Renal cortex interstitium (tissue), 15 donors: Measurements from ENCODE around the gene PROCR. TPM values are rescaled to one million over a fixed set of nuclear protein-coding genes. Genes with fewer than 3 reads are reported as not detected.
"Not testable (repeated sequence)": the region's sequence is repeated elsewhere in the genome, so short reads cannot be mapped to it uniquely, and the experiment has no call there.

Experiments used
- DNase-seq, 11 donors: peaks; one replicate each; pipeline ENCODE4 v3.0.0-alpha.2; 2013; ENCODE audit warnings: low read depth in 9 of 11, low spot score in 4 of 11; ENCODE audit errors: extremely low read depth in 1 of 11
- long read RNA-seq, 16 experiments: transcript quantifications; one replicate each; lab custom pipeline, GENCODE V29; 2026
- polyA plus RNA-seq, 3 donors: library from polyadenylated mRNA; unstranded; fragments of 120-200 nt; gene quantifications; one replicate each; pipeline ENCODE4 v1.2.1, GENCODE V29; 2013; ENCODE audit not compliant: insufficient read length in 3 of 3

PROCR gene
- 10 to 100 TPM in 1 of 3 donors, 1 to 10 TPM in 2; 6.5 to 10.8 (median 7.6) TPM for polyA plus RNA-seq
- long read RNA-seq, donor 1, partial matches to known transcripts = 64 of 66 reads
- long read RNA-seq, donor 1, other reads (novel, unspliced or antisense) = 0 of 66 reads
- long read RNA-seq, donor 2, partial matches to known transcripts = 0 of 2 reads
- long read RNA-seq, donor 2, other reads (novel, unspliced or antisense) = 0 of 2 reads
- long read RNA-seq, donor 3, partial matches to known transcripts = 0 of 4 reads
- long read RNA-seq, donor 3, other reads (novel, unspliced or antisense) = 0 of 4 reads
- long read RNA-seq, donor 4, partial matches to known transcripts = 143 of 373 reads
- long read RNA-seq, donor 4, other reads (novel, unspliced or antisense) = 228 of 373 reads
- long read RNA-seq, donor 5, transcript PROCR-201 (4 exons, 1,348 nt) = major isoform, 10 of 10 reads
- long read RNA-seq, donor 5, partial matches to known transcripts = 0 of 10 reads
- long read RNA-seq, donor 5, other reads (novel, unspliced or antisense) = 0 of 10 reads
- long read RNA-seq, donor 6, partial matches to known transcripts = 0 of 3 reads
- long read RNA-seq, donor 6, other reads (novel, unspliced or antisense) = 0 of 3 reads
- long read RNA-seq, donor 7, partial matches to known transcripts = 0 of 2 reads
- long read RNA-seq, donor 7, other reads (novel, unspliced or antisense) = 0 of 2 reads
- long read RNA-seq, donor 8, transcript PROCR-201 (4 exons, 1,348 nt) = major isoform, 9 of 14 reads
- long read RNA-seq, donor 8, partial matches to known transcripts = 5 of 14 reads
- long read RNA-seq, donor 8, other reads (novel, unspliced or antisense) = 0 of 14 reads
- long read RNA-seq, donor 9, partial matches to known transcripts = 0 of 2 reads
- long read RNA-seq, donor 9, other reads (novel, unspliced or antisense) = 0 of 2 reads
- long read RNA-seq, donor 10, partial matches to known transcripts = 231 of 349 reads
- long read RNA-seq, donor 10, other reads (novel, unspliced or antisense) = 116 of 349 reads
- long read RNA-seq, donor 11, partial matches to known transcripts = 0 of 2 reads
- long read RNA-seq, donor 11, other reads (novel, unspliced or antisense) = 0 of 2 reads
- long read RNA-seq, donor 12, partial matches to known transcripts = 85 of 86 reads
- long read RNA-seq, donor 12, other reads (novel, unspliced or antisense) = 0 of 86 reads
- long read RNA-seq, donor 13, transcript PROCR-201 (4 exons, 1,348 nt) = major isoform, 8 of 8 reads
- long read RNA-seq, donor 13, partial matches to known transcripts = 0 of 8 reads
- long read RNA-seq, donor 13, other reads (novel, unspliced or antisense) = 0 of 8 reads
- long read RNA-seq, donor 14, transcript PROCR-201 (4 exons, 1,348 nt) = major isoform, 6 of 6 reads
- long read RNA-seq, donor 14, partial matches to known transcripts = 0 of 6 reads
- long read RNA-seq, donor 14, other reads (novel, unspliced or antisense) = 0 of 6 reads
- long read RNA-seq, donor 15, partial matches to known transcripts = 0 of 2 reads
- long read RNA-seq, donor 15, other reads (novel, unspliced or antisense) = 0 of 2 reads
- long read RNA-seq, donor 16, transcript PROCR-201 (4 exons, 1,348 nt) = major isoform, 14 of 14 reads
- long read RNA-seq, donor 16, partial matches to known transcripts = 0 of 14 reads
- long read RNA-seq, donor 16, other reads (novel, unspliced or antisense) = 0 of 14 reads

DNA sequence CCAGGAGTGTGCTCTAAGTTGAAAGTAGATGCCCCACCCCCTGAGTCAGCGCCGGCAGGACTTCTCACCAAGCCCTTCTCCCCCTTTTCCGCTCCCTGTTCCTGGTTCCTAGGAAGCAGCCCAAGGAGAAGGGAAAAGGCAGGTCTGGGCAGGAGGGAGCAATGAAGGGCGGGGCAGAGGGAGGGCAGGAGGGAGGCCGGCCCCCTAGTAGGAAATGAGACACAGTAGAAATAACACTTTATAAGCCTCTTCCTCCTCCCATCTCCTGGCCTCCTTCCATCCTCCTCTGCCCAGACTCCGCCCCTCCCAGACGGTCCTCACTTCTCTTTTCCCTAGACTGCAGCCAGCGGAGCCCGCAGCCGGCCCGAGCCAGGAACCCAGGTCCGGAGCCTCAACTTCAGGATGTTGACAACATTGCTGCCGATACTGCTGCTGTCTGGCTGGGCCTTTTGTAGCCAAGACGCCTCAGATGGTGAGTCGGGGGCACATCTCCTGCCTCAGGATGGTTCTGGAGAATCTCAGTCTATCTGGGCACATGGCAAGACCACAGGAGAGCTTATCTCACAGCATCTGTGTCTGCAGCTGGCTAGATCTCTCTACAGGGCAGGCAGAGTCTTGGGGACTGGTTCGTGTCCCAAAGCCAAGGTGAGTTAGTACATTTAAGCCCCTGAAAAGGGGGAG, at the start of gene PROCR:
Gene PROCR, plus strand, starts transcription at position 320 of the 681 bp plus-strand sequence. Its CDS starts 83 bp downstream, at position 403.
- DNase-seq = peak in 7 of 11 donors; percentile 21 to 53 (median 31)

DNA sequence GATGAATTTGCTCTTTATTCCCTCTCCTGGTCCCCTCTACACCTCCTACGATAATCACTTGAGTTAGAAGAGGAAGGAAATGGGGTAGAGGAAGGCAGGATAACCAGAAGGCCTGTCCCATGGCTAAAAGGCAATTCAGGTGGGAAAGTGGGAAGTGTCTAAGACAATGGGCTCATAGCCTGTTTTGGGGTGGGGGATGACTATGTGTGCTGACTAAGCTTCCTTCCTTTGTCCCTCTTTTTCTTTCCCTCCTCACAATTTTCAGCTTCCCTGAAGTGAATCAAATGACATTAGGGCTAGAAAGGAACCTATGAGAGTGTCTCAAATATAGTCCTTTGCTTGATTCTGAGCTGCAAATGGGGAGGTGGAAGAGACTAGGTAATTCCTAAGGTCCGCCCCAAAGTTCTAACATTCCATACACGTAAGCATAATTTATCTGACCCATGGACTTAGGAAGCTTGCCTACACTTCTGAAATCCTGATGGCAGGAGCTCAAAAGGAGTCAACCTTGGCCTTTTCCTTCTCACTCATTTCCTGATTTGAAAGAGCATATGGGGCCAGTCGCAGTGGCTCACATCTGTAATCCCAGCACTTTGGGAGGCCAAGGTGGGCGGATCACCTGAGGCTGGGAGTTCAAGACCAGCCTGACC, 49.0 kb upstream of the PROCR start:
- no peak for DNase-seq

DNA sequence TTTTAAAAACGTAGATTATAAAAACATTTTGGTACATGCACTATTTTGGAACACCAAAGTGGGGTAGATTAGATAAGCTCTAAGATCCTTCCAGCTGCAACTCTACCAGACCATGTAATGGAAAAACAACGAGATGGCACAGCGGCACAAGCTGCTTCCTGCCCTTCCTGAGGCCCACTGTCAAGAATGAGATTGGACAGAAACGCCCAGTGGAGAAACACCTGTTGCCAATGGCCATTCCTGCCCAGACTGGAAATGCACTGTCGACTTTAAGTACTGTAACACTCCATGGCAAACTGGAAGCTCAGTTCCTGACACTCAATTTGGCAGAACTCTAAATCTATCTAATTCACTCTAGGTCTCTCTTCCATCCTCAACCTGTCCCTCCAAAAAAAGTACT, 46.1 kb upstream of the PROCR start:
- no peak for DNase-seq

DNA sequence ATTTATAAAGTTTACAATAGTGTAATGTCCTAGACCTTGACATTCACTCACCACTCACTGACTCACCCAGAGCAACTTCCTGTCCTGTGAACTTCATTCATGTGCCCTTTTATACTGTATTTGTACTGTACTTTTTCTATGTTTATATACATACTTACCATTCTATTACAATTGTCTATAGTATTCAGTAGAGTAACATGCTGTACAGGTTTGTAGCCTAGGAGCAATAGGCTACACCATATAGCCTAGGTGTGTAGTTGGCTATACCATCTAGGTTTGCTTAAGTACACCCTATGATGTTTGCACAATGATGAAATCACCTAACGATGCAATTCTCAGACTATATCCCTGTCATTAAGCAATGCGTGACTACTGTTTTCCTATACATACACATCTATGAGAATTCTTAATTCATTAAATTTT, 42.2 kb upstream of the PROCR start:
- no peak for DNase-seq

DNA sequence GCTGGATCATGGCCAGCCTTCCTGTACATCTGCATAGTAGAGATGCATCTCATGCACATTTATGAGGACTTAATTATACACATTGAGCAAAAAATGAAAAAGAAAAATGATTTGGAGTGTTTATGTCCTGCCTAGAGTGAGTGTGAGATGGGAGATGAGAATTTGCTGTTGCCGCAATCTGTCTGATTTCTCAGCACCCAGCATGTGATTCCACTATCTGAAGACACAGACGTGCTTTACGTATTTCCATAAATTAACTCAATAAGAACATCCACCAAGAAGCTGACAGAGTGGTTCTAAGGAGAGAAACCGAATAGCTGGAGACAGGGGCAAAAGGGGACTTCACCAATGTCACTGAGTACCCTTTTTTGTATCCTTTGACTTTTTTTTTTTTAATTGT, 39.9 kb upstream of the PROCR start:
- no peak for DNase-seq

DNA sequence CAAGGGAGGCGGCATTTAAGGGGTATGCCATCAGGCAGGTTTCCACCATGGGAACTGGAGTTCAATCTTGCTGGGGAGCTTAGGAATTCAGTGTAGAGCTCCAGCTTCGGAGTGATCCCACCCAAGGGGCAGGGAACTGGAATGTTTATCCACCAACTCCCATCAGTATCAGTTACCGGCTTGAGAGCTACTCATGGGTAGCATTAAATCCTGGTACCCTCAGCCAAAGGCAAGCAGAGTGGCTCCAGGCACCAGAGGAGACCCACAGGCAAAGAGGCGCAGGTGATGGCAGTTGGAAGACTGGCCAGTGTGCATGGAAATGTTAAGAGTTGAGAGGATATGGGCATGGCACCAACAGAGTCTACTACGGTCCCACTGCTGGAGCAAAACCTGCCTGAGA, 38.8 kb upstream of the PROCR start:
- no peak for DNase-seq

DNA sequence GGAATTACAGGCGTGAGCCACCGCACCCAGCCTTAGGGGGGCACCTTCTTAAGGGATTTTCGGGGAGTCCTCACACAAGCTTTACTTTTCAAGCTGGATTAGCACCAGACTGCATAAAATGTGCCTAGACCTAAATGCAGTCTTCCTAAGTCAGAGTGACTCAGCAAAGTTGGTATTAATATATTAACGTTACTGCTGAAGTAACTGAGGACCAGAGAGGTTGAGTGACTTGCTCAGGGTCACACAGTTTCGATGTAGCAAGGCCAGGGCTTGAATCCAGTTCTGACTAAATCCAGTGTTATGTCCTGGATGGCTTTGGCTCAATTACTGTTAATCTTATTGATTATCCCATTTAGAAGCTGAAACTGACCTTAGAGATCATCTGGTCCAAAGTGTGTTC, 38.1 kb upstream of the PROCR start:
- no peak for DNase-seq

DNA sequence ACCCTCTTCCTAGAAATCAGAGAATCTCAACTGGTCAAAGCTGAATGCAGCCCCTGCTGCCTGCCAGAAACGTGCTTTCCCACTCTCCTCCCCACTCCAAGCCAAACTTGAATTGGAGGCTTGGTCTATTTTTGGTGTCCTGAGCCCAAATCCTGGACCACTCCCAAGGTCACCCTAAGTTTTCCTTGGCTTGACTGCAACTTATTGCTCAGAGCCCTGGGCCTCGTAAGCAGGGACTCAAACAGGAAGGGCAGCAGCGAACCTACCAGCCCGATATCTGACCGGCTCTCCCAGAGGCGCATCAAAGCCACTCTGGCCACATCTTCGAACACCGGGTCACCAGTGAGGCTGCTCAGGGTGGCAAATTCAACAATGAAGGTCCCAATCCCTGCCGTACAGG, 37.4 kb upstream of the PROCR start:
- no peak for DNase-seq

DNA sequence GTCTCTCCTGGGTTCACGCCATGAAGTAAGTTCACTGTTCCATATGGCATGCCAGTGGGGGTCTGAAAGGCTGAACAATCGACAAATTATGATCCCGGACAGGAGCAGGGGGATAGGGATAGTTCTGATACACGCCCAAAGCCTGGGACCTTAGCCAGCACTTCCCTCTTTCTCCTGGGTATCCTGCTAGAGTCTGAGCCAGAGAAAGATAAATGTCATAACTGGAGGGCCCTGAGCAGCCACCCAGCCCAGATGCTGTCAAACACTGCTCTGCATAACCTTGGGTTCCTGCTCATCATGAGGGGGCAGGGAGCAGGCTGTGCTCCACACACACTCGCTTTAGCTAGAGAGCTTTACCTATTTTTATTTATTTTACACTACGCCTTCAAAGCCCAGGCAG, 37.0 kb upstream of the PROCR start:
- DNase-seq = no peak

DNA sequence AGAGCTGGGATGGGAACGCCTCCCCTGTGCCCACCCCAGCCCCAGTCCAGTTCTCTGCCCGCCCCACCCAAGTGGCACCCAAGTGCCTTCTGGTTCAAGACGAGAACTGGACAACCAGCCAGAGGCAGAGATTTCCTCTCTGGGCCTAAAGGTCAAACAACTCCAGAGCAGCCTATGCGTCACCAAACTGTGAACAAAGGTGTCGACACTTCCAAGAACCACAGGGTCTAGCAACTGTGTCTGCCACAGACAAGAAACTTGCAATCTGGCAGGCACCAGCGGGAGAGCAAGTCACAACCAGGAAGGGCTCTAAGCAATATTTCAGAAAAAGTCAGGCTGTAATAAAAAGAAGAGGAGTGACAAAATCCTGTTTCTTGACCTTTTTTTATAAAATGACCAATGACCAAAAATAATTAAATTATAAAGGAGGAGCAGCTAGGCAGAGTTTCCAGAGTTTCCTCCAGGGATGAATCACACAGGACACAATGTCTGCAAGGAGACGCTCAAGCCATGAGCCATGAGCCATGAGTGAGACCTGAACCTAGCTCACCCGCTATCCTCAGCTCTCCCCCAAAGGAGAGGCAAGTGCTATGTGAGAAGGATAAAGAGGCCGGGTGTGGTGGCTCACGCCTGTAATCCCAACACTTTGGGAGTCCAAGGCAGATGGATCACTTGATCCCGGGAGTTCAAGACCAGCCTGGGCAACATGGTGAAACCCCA, 35.8 kb upstream of the PROCR start:
- no peak for DNase-seq

DNA sequence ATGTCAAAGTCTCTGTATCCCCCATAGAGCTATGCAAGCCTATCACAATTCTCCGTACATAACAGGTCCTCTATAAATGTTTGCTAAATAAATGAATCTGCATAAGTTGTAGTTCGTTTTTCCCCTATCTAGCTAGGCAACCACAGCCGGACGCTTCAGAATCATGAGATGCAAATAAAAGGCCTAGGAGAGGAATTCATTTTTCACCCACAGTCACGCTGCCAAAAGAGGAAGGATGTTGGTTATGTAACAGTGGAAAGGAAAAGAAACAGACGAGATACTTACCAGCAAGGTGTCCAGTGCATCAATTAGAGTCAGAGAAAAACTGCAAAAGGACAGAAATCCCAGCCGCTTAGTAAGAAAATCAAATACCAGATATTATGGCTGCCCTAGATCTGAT, 27.2 kb upstream of the PROCR start:
- no peak for DNase-seq

DNA sequence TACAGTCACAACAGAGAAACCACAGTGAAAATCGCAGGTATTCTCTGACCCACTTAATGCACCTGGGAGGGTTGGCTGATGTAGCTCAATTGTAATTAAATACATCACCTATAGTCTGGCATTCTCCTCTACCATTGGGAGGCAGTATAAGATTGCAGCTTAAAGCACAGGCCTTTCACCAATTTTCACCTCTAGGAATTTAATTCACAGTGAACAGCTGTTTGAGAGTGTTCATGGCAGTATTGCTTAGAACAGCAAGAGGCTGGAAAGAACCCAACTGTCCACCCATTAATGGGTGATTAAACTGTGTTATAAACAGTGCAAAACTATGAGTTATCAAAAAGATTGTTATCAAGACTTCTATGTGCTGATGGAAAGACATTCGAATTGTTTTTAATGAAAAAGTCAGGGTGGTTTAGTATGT, 26.7 kb upstream of the PROCR start:
- DNase-seq = peak in 2 of 11 donors; percentile 37 to 44

DNA sequence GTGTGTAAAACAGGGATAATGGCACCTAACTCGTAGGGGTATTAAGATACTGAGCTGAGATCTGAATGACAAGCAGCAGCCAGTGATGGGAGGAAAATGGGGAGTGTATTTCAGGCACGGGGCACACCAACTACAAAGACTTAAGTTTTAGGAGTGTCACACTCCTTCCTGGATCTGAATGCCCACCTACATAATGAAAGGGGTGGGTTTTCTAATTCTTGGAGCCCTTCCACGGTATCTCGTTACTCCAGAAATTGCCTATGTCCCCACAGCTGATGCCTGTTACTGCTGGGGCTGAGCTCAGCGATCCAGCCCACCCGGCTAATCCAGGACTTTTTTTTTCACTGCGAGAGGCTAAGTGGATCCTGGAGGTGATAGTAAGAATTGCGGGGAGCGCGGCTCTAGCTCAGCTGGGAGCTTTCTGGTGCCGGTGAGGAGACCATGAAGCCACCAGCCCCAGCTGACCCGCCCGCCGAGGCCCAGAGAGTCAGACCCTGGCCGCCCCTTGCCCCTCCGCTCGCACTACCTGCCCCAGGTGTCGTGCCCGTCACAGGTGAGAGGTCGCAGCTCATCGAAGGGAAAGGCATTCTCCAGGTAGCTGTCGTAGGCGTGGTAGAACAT, 25.5 kb upstream of the PROCR start:
- DNase-seq = peak in 1 of 11 donors; percentile 20

DNA sequence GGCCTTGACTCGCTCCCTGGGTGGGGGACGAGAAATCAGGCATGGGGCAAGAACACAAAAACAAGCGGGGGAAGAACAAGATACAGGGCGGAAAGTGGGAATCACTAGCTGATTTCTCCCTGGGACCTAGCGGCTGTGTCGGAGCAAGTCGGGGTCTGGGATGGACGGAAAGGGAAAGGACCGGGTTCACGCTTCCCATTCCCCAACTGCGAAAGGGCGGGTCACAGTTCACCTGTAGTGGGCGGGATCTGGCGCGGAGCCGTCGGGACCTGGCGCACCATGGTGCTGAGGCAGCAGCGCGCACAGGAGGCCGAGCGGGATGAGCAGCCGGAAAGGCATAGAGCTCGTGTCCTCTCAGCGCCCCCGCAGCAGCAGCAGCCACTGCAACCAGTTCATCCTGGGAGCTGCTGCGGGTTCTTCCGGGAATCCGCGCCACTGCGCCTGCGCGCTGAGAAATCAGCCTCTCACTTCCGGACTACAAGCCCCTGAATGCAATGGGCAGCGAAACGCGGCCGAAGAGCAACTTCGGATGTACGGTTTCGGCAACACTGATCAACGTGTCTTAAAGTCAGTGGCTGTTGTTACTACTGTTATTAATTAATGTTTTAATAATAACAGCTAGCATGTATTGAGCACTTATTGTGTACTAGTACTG, 24.8 kb upstream of the PROCR start, which contains the start of gene EDEM2:
Gene EDEM2, minus strand, starts transcription at position 417 of the 655 bp plus-strand sequence. Its CDS starts 78 bp downstream, at position 339.
- DNase-seq = peak; percentile 79 to 94 (median 90)

DNA sequence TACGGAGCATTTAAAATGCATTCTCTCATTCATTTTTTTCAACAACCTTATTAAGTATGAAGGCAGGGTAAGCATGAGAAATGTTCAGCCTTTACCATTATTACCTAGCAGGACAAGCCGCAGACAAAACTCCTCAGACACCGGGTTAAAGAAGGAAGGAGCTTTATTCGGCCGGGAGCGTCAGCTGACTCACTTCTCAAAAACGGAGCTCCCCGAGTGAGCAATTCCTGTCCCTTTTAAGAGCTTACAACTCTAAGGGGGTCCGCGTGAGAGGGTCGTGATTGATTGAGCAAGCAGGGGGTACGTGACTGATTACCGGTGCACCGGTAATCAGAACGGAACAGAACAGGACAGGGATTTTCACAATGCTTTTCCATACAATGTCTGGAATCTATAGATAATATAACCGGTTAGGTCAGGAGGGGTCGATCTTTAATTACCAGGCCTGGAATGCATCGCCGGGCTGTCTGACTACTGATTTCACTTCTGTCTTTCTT, 24.2 kb upstream of the PROCR start:
- DNase-seq = not testable (repeated sequence)
